OCI-LY3 (cell line): ENCODE results near the gene CLSTN2.

Source experiments
- EZH2phosphoT487 ChIP-seq: fragments of 200-600 bp; shearing (Covaris generic); IDR thresholded peaks from 2 replicates; pipeline ENCODE4 v1.6.1; 2018; ENCODE audit warnings: antibody characterized with exemption, mixed run types, low read depth
- TF ChIP-seq, protein P1 (sequence below): fragments of 200-600, 300-600 bp; sonication (generic); IDR thresholded peaks from 2 replicates; pipeline ENCODE4 v1.5.1; 2014; ENCODE audit warnings: antibody characterized with exemption, low read length, low read depth

DNA sequence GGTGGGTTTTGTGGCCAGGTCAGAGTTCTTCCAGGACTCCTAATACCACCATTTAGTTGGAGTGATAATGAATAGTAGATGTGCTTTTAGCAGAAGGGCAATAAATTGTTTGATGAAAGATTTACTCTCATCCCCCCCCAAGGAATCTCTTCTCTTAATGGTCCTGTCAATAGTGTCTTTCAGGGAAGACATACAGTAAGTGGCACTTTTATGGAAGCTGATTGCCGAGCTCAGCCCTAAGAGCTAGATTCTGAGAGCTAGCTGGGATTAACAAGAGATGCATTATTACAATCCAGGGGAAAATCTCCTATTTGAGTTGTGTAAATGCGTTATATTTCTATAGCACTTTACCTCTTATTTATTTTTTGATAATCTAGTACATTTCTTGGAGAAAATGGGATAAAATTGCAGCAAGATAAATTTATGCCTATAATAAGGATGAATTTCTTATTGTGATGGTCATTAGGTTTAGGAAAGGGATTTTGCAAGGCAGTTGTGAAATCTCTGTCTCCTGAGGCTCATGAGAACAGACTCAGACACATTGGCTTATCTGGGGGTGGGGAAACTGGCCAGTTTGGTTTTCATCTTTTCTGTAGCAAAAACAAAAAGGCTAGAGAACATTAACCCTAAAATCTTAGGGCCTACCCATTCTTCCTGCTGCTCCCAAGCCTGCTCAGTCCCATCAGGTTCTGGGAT, 41.6 kb upstream of the CLSTN2 start:
- TF ChIP-seq, protein P1, sequence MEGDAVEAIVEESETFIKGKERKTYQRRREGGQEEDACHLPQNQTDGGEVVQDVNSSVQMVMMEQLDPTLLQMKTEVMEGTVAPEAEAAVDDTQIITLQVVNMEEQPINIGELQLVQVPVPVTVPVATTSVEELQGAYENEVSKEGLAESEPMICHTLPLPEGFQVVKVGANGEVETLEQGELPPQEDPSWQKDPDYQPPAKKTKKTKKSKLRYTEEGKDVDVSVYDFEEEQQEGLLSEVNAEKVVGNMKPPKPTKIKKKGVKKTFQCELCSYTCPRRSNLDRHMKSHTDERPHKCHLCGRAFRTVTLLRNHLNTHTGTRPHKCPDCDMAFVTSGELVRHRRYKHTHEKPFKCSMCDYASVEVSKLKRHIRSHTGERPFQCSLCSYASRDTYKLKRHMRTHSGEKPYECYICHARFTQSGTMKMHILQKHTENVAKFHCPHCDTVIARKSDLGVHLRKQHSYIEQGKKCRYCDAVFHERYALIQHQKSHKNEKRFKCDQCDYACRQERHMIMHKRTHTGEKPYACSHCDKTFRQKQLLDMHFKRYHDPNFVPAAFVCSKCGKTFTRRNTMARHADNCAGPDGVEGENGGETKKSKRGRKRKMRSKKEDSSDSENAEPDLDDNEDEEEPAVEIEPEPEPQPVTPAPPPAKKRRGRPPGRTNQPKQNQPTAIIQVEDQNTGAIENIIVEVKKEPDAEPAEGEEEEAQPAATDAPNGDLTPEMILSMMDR = no peak
- no peak for TF ChIP-seq EZH2phosphoT487
